B cell (primary cell): ENCODE data around the gene JPH3. TPM values are rescaled to one million over a fixed set of nuclear protein-coding genes. Genes with fewer than 3 reads are reported as not detected.

Experiments used
- ATAC-seq: fragments of 200-7000 bp; cut with Tn5 transposase; one replicate; pipeline ENCODE4 v1.10.0; 2021; ENCODE audit warnings: low read depth, mild to moderate bottlenecking, moderate number of reproducible peaks, moderate library complexity
- CTCF ChIA-PET: fragments of 350-600 bp; sonication (Branson Sonifier 250); formaldehyde crosslinking; loops from one replicate; lab custom pipeline; 2021; ENCODE audit warnings: antibody characterized with exemption, inconsistent platforms; lab: Charles Lee
- POLR2A ChIA-PET: fragments of 350-600 bp; sonication (Branson Sonifier 250); formaldehyde crosslinking; loops from one replicate; lab custom pipeline; 2021; ENCODE audit warnings: antibody characterized with exemption; lab: Charles Lee
- DNase-seq: peaks from one replicate; pipeline ENCODE4 v3.0.0; 2013
- H2AFZ ChIP-seq: 2 replicates; pipeline ENCODE4 v1.6.1; 2012; ENCODE audit warnings: mild to moderate bottlenecking, low read depth, low read length; ENCODE audit not compliant: insufficient read depth, poor library complexity, severe bottlenecking
- H3K27ac ChIP-seq, 2 donors: 1 replicate in 1 of 2; 2 replicates in 1 of 2; pipeline ENCODE4 v1.5.1; 2012 to 2013; ENCODE audit warnings: low read length in 2 of 2, mild to moderate bottlenecking in 2 of 2, moderate library complexity in 1 of 2
- H3K27me3 ChIP-seq, 4 experiments: fragments of 200-600 bp in 1 of 4; sonication (generic) in 1 of 4; replicated peaks in 1 of 4; 1 replicate in 2 of 4; 2 replicates in 2 of 4; pipeline versions ENCODE4 v1.6.1 to v1.7.0; 2013 to 2016; ENCODE audit warnings: low read length in 3 of 4, mild to moderate bottlenecking in 2 of 4, mixed read lengths in 1 of 4, moderate library complexity in 1 of 4; ENCODE audit not compliant: insufficient read depth in 4 of 4, control insufficient read depth in 3 of 4; ENCODE audit errors: control extremely low read depth in 1 of 4
- H3K36me3 ChIP-seq, 2 experiments: replicated peaks in 1 of 2; 1 replicate in 1 of 2; 2 replicates in 1 of 2; pipeline versions ENCODE4 v1.6.1 to v1.7.1; 2013; ENCODE audit warnings: low read length in 1 of 2; ENCODE audit not compliant: insufficient read depth in 2 of 2, control insufficient read depth in 1 of 2; ENCODE audit errors: control extremely low read depth in 1 of 2, extremely low read depth in 1 of 2
- H3K4me1 ChIP-seq, 2 donors: fragments of 200-600 bp in 1 of 2; sonication (generic) in 1 of 2; 1 replicate in 1 of 2; 2 replicates in 1 of 2; pipeline versions ENCODE4 v1.5.1 to v1.6.1; 2013 to 2017; ENCODE audit warnings: low read length in 2 of 2; ENCODE audit not compliant: control insufficient read depth in 2 of 2, insufficient read depth in 2 of 2
- H3K4me2 ChIP-seq: replicated peaks from 2 replicates; pipeline ENCODE3; 2012; ENCODE audit warnings: mild to moderate bottlenecking, low read depth, low read length; ENCODE audit not compliant: poor library complexity, severe bottlenecking
- H3K4me3 ChIP-seq, 5 experiments: fragments of 200-600 bp in 1 of 5; sonication (generic) in 1 of 5; 1 replicate in 3 of 5; 2 replicates in 2 of 5; pipeline versions ENCODE4 v1.5.1 to v1.7.0; 2011 to 2016; ENCODE audit warnings: low read length in 4 of 5, mild to moderate bottlenecking in 4 of 5, low read depth in 2 of 5, control low read depth in 1 of 5, moderate library complexity in 1 of 5; ENCODE audit not compliant: insufficient read depth in 1 of 5; ENCODE audit errors: control extremely low read depth in 1 of 5, extremely low read depth in 1 of 5
- H3K79me2 ChIP-seq: fragments of 200-600 bp; sonication (generic); one replicate; pipeline ENCODE4 v1.6.0; 2016; ENCODE audit warnings: low read length; ENCODE audit not compliant: control insufficient read depth, insufficient read depth
- H3K9ac ChIP-seq: fragments of 200-600 bp; sonication (generic); 2 replicates; pipeline ENCODE4 v1.6.1; 2017; ENCODE audit warnings: mild to moderate bottlenecking, low read length, moderate library complexity
- H3K9me3 ChIP-seq, 3 donors: one replicate each; pipeline versions ENCODE4 v1.6.1 to v1.7.1; 2013; ENCODE audit warnings: low read length in 2 of 3; ENCODE audit not compliant: control insufficient read depth in 2 of 3, insufficient read depth in 1 of 3; ENCODE audit errors: control extremely low read depth in 1 of 3
- H4K20me1 ChIP-seq: 2 replicates; pipeline ENCODE4 v1.6.0; 2012; ENCODE audit warnings: mild to moderate bottlenecking, low read length; ENCODE audit not compliant: insufficient read depth, control insufficient read depth, poor library complexity, severe bottlenecking
- H3K27ac Mint-ChIP-seq: one replicate; pipeline ENCODE4 v1.8.0; 2021; ENCODE audit warnings: mixed read lengths
- H3K27me3 Mint-ChIP-seq: one replicate; pipeline ENCODE4 v1.8.0; 2021; ENCODE audit warnings: mixed read lengths
- H3K4me1 Mint-ChIP-seq: one replicate; pipeline ENCODE4 v1.8.0; 2021; ENCODE audit warnings: mixed read lengths
- H3K4me3 Mint-ChIP-seq: one replicate; pipeline ENCODE4 v1.8.0; 2021; ENCODE audit warnings: mixed read lengths
- H3K9me3 Mint-ChIP-seq: one replicate; pipeline ENCODE4 v1.8.0; 2022; ENCODE audit warnings: mixed read lengths; ENCODE audit not compliant: insufficient read depth
- CTCF ChIP-seq: fragments of 200-600 bp; IDR thresholded peaks from one replicate; pipeline ENCODE4 v1.8.0; 2022; ENCODE audit warnings: antibody characterized with exemption, mild to moderate bottlenecking
- EZH2 ChIP-seq: IDR thresholded peaks from 2 replicates; pipeline ENCODE4 v1.6.1; 2012; ENCODE audit warnings: borderline replicate concordance, low read depth, mild to moderate bottlenecking, moderate library complexity, low read length; ENCODE audit not compliant: insufficient read depth, poor library complexity, severe bottlenecking
- WGBS: methylation state at CpG from one replicate; pipeline ENCODE4 v1.1.5; 2013; ENCODE audit warnings: missing lambda C conversion rate; ENCODE audit not compliant: insufficient coverage; 5-methylcytosine and 5-hydroxymethylcytosine counted together
- intact Hi-C: fragments of 100-400 bp; cut with micrococcal nuclease; formaldehyde crosslinking; loops from one replicate; pipeline ENCODE4 v1.10.0; 2022
- polyA plus RNA-seq: library from polyadenylated mRNA; depleted of rRNA; stranded (reverse); fragments of >200 nt; gene quantifications from 2 replicates; pipeline ENCODE4 v1.2.3, GENCODE V29; 2012
- total RNA-seq, 2 donors: library from RNA; stranded (reverse); fragments of 120-200 nt in 1 of 2; gene quantifications; 1 replicate in 1 of 2; 2 replicates in 1 of 2; pipeline versions ENCODE4 v1.2.3 to v1.2.4, GENCODE V29; 2013 to 2022

Gene JPH3
- total and polyA plus RNA-seq, 2 donors (not counting 1 experiment from before 2014, with no cell fraction given) = not detected

GRCh38 chr16:87637357-87637756 lies 35.0 kb downstream of the JPH3 start:
- 95% methylated on average over 13 of the region's 13 CpGs for WGBS
- POLR2A ChIA-PET = no interaction called here
- no peak for TF ChIP-seq EZH2
- TF ChIP-seq CTCF = no peak
- no peak overlapping the region for H3K4me2 ChIP-seq
- H3K36me3 ChIP-seq = no peaks in the 10 kb centered on the region
- peaks cover 13 to 23% of the 10 kb centered on the region in 2 donors for H3K4me1 ChIP-seq
- H3K9ac ChIP-seq = no peak overlapping the region
- Mint-ChIP-seq H3K4me3 (no peak overlapping the region), H3K27me3 (peaks cover 5% of the 10 kb centered on the region), H3K4me1 (peaks cover 18% of the 10 kb centered on the region), H3K9me3 (no peaks in the 10 kb centered on the region), H3K27ac (peak overlapping the region; percentile 13)
- CTCF ChIA-PET = interaction anchor here (0.6 to 3.1 kb wide), 6 partner anchors 9 to 1074 kb away, joined by 4 to 40 read pairs (median 18); no protein-coding TSS in a partner anchor
- no peak overlapping the region for H3K4me3 ChIP-seq
- H3K9me3 ChIP-seq = no peaks in the 10 kb centered on the region
- H3K79me2 ChIP-seq = no peaks in the 10 kb centered on the region
- H3K27me3 ChIP-seq = peaks cover 0 to under 1% (median 0%) of the 10 kb centered on the region in 4 experiments
- intact Hi-C loops = loop anchor here (5.0 to 10.0 kb wide), 3 partner anchors 143 to 560 kb away; partner anchors contain the start of gene ZCCHC14
- H3K27ac ChIP-seq = no peak overlapping the region
- DNase-seq = no peak
- no peaks in the 10 kb centered on the region for H4K20me1 ChIP-seq
- no peak overlapping the region for H2AFZ ChIP-seq
- no peak for ATAC-seq

GRCh38 chr16:87638736-87639135 lies 36.4 kb downstream of the JPH3 start:
- ATAC-seq (no peak), DNase-seq (no peak)
- no peak overlapping the region for H3K27ac ChIP-seq
- H3K9me3 ChIP-seq = no peaks in the 10 kb centered on the region
- H4K20me1 ChIP-seq = no peaks in the 10 kb centered on the region
- Mint-ChIP-seq H3K27ac (no peak overlapping the region), H3K4me1 (peaks cover 18% of the 10 kb centered on the region), H3K4me3 (no peak overlapping the region), H3K9me3 (no peaks in the 10 kb centered on the region), H3K27me3 (peaks cover under 1% of the 10 kb centered on the region)
- intact Hi-C loops = loop anchor here (5.0 to 10.0 kb wide), 3 partner anchors 144 to 561 kb away; partner anchors contain the start of gene ZCCHC14
- H2AFZ ChIP-seq = no peak overlapping the region
- no peaks in the 10 kb centered on the region for H3K27me3 ChIP-seq
- H3K4me2 ChIP-seq = no peak overlapping the region
- H3K79me2 ChIP-seq = no peaks in the 10 kb centered on the region
- ChIA-PET POLR2A (no interaction called here), CTCF (no interaction called here)
- peaks cover 13 to 23% of the 10 kb centered on the region in 2 donors for H3K4me1 ChIP-seq
- no peak overlapping the region for H3K9ac ChIP-seq
- no peaks in the 10 kb centered on the region for H3K36me3 ChIP-seq
- no peak overlapping the region for H3K4me3 ChIP-seq
- 91% methylated on average over 9 of the region's 10 CpGs for whole genome bisulfite sequencing
- no peak for TF ChIP-seq CTCF
- TF ChIP-seq EZH2 = no peak
